Left renal cortex interstitium (tissue), 4 donors: ENCODE data around the gene ITGBL1. TPM values are rescaled to one million over a fixed set of nuclear protein-coding genes. Genes with fewer than 3 reads are reported as not detected.

ENCODE experiments used
- DNase-seq, 4 donors: peaks; one replicate each; pipeline ENCODE4 v3.0.0-alpha.2; 2013; ENCODE audit warnings: low read depth in 4 of 4, low spot score in 2 of 4, missing footprints in 1 of 4
- polyA plus RNA-seq, 4 donors: library from polyadenylated mRNA; unstranded; fragments of 120-200 nt; gene quantifications; one replicate each; pipeline ENCODE4 v1.2.1, GENCODE V29; 2013; ENCODE audit not compliant: insufficient read length in 4 of 4

The ITGBL1 gene
- polyA plus RNA-seq, 4 donors = 0.43 to 0.90 (median 0.63) TPM

- DNase-seq = no peak
Observed at GRCh38 chr13:101450749-101451130, 1.7 kb upstream of the ITGBL1 start.

- DNase-seq = no peak
Observed at GRCh38 chr13:101451641-101452040, 834 bp upstream of the ITGBL1 start.

- no peak for DNase-seq
Observed at GRCh38 chr13:101453784-101454201, 1.3 kb downstream of the ITGBL1 start.

- DNase-seq = no peak
Observed at GRCh38 chr13:101454767-101455166, 2.3 kb downstream of the ITGBL1 start.

GRCh38 chr13:101455863-101456262 lies 3.4 kb downstream of the ITGBL1 start:
- DNase-seq = no peak

- DNase-seq = no peak
Observed at GRCh38 chr13:101457176-101457575, 4.7 kb downstream of the ITGBL1 start.

- DNase-seq = no peak
Observed at GRCh38 chr13:101465877-101466276, 13.4 kb downstream of the ITGBL1 start.

- no peak for DNase-seq
Observed at GRCh38 chr13:101467415-101467814, 14.9 kb downstream of the ITGBL1 start.

- DNase-seq = no peak
Observed at GRCh38 chr13:101473458-101473857, 21.0 kb downstream of the ITGBL1 start.

- peak in 1 of 4 donors; percentile 28 for DNase-seq
Observed at GRCh38 chr13:101474419-101474957, 22.0 kb downstream of the ITGBL1 start.

- no peak for DNase-seq
Observed at GRCh38 chr13:101475536-101475935, 23.1 kb downstream of the ITGBL1 start.

GRCh38 chr13:101481421-101481820 lies 28.9 kb downstream of the ITGBL1 start:
- no peak for DNase-seq

- DNase-seq = no peak
Observed at GRCh38 chr13:101486708-101487437, 34.4 kb downstream of the ITGBL1 start.

GRCh38 chr13:101487438-101487830 lies 35.0 kb downstream of the ITGBL1 start:
- no peak for DNase-seq

GRCh38 chr13:101488734-101489133 lies 36.3 kb downstream of the ITGBL1 start:
- DNase-seq = no peak

GRCh38 chr13:101489643-101490405 lies 37.3 kb downstream of the ITGBL1 start:
- no peak for DNase-seq

GRCh38 chr13:101490406-101491015 lies 38.0 kb downstream of the ITGBL1 start:
- no peak for DNase-seq

- DNase-seq = no peak
Observed at GRCh38 chr13:101492251-101492910, 39.9 kb downstream of the ITGBL1 start.

GRCh38 chr13:101493541-101493940 lies 41.1 kb downstream of the ITGBL1 start:
- no peak for DNase-seq

- no peak for DNase-seq
Observed at GRCh38 chr13:101499406-101499805, 46.9 kb downstream of the ITGBL1 start.

GRCh38 chr13:101502618-101503017 lies 50.1 kb downstream of the ITGBL1 start:
- DNase-seq = no peak
